GM12873 (cell line): Measurements from ENCODE around the gene GRM4.

Experiments
- TF ChIP-seq, protein P1 (sequence below): IDR thresholded peaks from 2 replicates; pipeline ENCODE4 v1.5.1; 2012; ENCODE audit warnings: low read depth, mild to moderate bottlenecking, moderate library complexity, low read length, control low read depth; ENCODE audit not compliant: insufficient read depth; ENCODE audit errors: missing control alignments

The GRM4 gene

DNA sequence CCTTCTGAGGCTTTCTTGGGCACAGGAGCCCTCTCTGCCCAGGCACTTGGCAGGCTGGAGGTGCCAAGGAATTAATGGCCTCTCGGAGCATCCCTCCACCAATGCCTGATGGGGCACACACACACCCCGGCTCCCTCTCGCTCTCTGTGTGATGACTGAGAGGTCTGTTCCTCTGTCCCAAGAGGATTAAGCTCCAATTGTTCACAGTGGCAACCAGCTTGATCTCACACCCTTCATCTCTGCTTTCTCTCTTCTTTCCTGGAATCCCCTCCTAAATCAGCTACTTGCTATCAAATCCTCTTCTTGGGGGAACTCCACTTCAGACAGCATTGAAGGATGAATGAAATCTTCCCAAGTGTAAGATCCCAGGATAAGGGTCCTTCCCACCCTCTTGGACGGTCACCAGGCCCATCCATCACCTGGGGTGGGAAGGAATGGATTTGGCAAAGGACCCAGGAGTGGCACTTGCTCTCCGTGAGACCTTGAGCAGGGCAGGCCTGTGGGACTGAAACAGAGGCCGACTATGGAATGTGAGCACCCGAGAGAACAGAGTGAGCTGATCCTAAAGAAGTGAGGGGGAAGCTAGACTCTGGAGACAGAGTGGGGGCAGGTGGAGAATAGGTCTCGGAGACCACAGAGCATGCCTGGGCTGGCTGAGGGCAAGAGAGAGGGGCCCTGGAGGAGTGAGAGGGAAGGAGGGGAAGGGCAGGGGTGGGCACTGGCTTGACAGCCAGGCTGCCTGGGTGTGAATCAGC, 93.6 kb downstream of the GRM4 start:
- TF ChIP-seq, protein P1, sequence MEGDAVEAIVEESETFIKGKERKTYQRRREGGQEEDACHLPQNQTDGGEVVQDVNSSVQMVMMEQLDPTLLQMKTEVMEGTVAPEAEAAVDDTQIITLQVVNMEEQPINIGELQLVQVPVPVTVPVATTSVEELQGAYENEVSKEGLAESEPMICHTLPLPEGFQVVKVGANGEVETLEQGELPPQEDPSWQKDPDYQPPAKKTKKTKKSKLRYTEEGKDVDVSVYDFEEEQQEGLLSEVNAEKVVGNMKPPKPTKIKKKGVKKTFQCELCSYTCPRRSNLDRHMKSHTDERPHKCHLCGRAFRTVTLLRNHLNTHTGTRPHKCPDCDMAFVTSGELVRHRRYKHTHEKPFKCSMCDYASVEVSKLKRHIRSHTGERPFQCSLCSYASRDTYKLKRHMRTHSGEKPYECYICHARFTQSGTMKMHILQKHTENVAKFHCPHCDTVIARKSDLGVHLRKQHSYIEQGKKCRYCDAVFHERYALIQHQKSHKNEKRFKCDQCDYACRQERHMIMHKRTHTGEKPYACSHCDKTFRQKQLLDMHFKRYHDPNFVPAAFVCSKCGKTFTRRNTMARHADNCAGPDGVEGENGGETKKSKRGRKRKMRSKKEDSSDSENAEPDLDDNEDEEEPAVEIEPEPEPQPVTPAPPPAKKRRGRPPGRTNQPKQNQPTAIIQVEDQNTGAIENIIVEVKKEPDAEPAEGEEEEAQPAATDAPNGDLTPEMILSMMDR: no peak

DNA sequence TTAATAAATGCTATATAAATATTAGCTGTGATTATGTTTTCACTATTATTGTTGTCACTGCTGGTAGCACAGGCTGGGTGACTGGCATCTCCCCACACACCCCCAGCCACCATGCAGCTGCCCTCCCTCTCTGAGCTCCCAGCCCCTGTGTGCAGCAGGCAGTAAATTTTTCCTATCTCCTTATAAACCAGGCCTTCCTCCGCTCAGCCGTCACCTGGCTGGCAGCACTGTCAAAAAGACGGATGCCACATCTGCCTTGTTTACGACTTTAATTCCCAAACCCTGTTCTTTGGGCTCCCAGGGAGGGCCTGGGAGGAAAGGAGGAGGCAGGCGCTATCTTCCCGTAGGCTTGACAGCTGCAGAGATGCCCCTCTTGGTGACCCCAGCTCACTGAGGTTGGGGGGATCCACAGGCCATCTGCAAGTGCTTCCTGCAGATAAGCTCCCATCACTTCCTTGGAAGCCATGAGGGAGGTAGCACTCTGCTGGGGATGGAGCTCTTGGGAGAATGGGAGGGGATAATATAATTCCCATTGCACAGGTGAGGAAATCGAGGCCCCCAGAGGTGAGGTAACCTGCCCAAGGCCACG, 94.5 kb downstream of the GRM4 start:
- TF ChIP-seq, protein P1: no peak

GRCh38 chr6:34050691-34051090, 95.2 kb downstream of the GRM4 start:
- TF ChIP-seq, protein P1: no peak

GRCh38 chr6:34049395-34050342, 96.2 kb downstream of the GRM4 start:
- TF ChIP-seq, protein P1: no peak

DNA sequence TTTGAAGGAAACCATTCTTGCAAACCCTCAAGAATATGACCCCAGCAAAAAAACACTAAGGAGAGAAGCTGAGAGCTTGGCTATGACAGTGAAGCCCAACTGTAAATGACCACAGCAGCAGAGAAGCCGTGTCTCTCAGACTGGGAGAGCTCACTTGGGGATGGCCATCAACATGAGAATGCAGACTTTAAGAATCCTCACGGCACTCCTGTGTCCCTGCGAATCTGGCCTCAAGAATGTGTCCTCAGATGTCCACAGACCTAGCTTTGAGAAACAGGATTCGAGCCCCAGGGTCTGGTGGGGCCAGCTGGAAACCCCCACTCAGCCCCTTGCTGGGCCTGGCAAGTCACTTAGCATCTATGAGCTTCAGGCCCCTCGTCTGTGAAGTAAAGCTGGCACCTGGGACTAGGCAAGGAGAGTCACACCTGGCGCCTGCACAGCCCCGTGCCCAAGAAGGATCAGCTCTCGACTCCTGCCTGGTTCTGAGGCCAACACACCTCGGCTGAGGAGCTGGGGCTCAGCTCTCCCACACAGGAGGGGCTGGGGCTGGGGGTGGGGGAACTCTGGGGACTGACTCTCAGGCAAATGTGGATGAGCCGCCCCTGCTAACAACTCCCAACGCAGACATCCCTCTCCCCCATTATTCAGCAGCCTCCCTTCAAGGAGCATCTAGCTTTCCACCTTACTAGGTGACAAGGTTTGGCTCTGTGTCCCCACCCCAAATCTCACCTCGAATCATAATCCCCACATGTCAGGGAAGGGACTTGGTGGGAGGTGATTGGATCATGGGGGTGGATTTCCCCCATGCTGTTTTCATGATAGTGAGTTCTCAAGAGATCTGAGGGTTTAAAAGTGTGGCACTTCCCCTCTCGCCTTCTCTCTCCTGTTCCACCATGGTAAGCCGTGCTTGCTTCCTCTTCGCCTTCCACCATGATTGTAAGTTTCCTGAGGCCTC, 97.7 kb downstream of the GRM4 start:
- TF ChIP-seq, protein P1: no peak

- TF ChIP-seq, protein P1: no peak
Observed at GRCh38 chr6:34046617-34047016, 99.3 kb downstream of the GRM4 start.
